PFSK-1 (cell line): ENCODE data around the gene ELAVL2.

Source experiments
- POLR2AphosphoS5 ChIP-seq: IDR thresholded peaks from 2 replicates; pipeline ENCODE4 v1.6.1; 2012; ENCODE audit warnings: low read depth, mild to moderate bottlenecking, control low read depth, low read length, moderate library complexity
- REST ChIP-seq, 2 experiments: IDR thresholded peaks; 2 replicates each; pipeline versions ENCODE4 v1.6.1 to v1.8.0; 2011 to 2012; ENCODE audit warnings: low read depth in 2 of 2, low read length in 2 of 2, control low read depth in 1 of 2, inconsistent platforms in 1 of 2, mild to moderate bottlenecking in 1 of 2, moderate library complexity in 1 of 2; ENCODE audit not compliant: insufficient read depth in 1 of 2
- SIN3A ChIP-seq: IDR thresholded peaks from 2 replicates; pipeline ENCODE4 v1.6.1; 2012; ENCODE audit warnings: mild to moderate bottlenecking, low read length, moderate library complexity, borderline replicate concordance; ENCODE audit not compliant: insufficient read depth
- TAF1 ChIP-seq: IDR thresholded peaks from 2 replicates; pipeline ENCODE4 v1.6.1; 2012; ENCODE audit warnings: low read length, control low read depth, borderline replicate concordance; ENCODE audit not compliant: insufficient read depth

GRCh38 chr9:23725279-23725946, 100.6 kb downstream of the ELAVL2 start:
- TF ChIP-seq TAF1 (no peak), POLR2AphosphoS5 (no peak), REST (IDR thresholded peaks at IDR 0.05; ENCODE audit: insufficient read depth in 1 of 2, low read depth in 2 of 2, low read length in 2 of 2) (no peak), SIN3A (no peak)
